ENCODE data around the gene TMEM198. TPM values are rescaled to one million over a fixed set of nuclear protein-coding genes. Genes with fewer than 3 reads are reported as not detected.

The TMEM198 gene
- total RNA-seq, 1 donor from 2014 or later, result 2.5 TPM

DNA sequence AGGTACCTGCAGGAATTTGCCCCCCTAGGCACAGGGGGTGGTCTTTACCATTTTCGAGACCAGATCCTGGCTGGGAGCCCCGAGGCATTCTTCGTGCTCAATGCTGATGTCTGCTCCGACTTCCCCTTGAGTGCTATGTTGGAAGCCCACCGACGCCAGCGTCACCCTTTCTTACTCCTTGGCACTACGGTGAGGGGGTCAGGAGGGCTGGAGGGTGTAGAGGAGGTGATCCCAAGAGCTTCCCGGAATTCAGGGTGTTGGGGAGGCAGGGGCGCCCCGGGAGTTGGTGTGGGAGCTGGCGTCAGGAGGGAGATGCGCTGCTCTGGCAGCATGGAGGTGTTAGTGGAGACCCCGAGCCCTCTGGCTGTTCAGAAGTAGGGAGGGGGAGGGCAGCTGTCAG lies 42.0 kb upstream of the TMEM198 start:
- Histone ChIP-seq H3K4me1 (peaks cover 32% of the 10 kb centered on the region), H3K27ac (replicated peaks) (no peak overlapping the region), H3K4me3 (no peak overlapping the region), H3K36me3 (peaks cover 54% of the 10 kb centered on the region), H3K27me3 (ENCODE audit: low read depth) (peaks cover 4% of the 10 kb centered on the region), H3K9me3 (replicated peaks) (no peaks in the 10 kb centered on the region)
- DNase-seq, result no peak
- intact Hi-C loops (cut with micrococcal nuclease), result no loop called here
- TF ChIP-seq, protein P1, sequence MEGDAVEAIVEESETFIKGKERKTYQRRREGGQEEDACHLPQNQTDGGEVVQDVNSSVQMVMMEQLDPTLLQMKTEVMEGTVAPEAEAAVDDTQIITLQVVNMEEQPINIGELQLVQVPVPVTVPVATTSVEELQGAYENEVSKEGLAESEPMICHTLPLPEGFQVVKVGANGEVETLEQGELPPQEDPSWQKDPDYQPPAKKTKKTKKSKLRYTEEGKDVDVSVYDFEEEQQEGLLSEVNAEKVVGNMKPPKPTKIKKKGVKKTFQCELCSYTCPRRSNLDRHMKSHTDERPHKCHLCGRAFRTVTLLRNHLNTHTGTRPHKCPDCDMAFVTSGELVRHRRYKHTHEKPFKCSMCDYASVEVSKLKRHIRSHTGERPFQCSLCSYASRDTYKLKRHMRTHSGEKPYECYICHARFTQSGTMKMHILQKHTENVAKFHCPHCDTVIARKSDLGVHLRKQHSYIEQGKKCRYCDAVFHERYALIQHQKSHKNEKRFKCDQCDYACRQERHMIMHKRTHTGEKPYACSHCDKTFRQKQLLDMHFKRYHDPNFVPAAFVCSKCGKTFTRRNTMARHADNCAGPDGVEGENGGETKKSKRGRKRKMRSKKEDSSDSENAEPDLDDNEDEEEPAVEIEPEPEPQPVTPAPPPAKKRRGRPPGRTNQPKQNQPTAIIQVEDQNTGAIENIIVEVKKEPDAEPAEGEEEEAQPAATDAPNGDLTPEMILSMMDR (IDR thresholded peaks at IDR 0.05; ENCODE audit: borderline replicate concordance), result no peak

DNA sequence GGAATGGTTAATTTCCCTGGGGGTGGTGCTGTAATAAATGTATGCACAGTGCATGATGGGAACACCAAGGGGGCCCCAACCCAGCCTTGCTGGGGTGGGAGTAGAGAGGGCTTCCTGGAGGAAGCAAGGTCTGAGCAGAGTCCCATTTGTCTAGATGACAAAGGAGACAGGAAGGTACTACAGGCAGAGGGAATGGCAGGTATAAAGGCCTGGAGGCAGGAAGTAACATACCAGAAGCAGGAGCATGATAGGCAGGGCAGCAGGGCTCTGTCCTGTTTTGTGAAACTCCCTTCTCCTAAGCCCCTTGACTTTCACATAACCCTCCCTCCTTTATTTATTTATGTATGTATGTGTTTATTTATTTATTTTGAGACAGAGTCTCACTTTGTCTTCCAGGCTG lies 41.2 kb upstream of the TMEM198 start:
- H3K27me3 ChIP-seq (ENCODE audit: low read depth), result no peaks in the 10 kb centered on the region
- intact Hi-C loops (cut with micrococcal nuclease), result no loop called here
- no peak for DNase-seq
- TF ChIP-seq, protein P1 (IDR thresholded peaks at IDR 0.05; ENCODE audit: borderline replicate concordance), result no peak
- peaks cover 32% of the 10 kb centered on the region for H3K4me1 ChIP-seq
- H3K36me3 ChIP-seq, result peaks cover 54% of the 10 kb centered on the region
- no peaks in the 10 kb centered on the region for H3K9me3 ChIP-seq (replicated peaks)
- no peak overlapping the region for H3K4me3 ChIP-seq
- no peak overlapping the region for H3K27ac ChIP-seq (replicated peaks)

DNA sequence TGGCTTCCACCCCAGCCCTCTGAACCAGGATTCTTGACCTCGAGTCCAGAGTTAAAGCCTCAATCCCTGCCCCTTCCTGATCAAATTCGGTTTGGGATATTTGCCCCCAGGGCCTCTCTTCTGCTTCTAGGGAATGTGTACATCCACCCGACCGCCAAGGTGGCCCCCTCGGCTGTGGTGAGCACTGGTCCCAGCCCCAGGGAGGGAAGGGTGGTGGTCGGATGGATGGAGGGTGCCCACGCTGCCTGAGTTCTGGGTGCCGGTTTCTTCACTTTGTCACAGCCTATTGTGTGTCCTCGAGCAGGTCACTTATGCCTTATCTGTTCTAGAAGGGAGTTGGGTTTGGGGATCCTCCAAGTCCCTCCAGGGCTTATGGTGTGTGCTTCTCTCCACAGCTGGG lies 38.2 kb upstream of the TMEM198 start:
- DNase-seq, result no peak
- Histone ChIP-seq H3K4me1 (peaks cover 38% of the 10 kb centered on the region), H3K27me3 (ENCODE audit: low read depth) (peaks cover 15% of the 10 kb centered on the region), H3K27ac (replicated peaks) (no peak overlapping the region), H3K9me3 (replicated peaks) (no peaks in the 10 kb centered on the region), H3K4me3 (no peak overlapping the region), H3K36me3 (peaks cover 54% of the 10 kb centered on the region)
- intact Hi-C loops (cut with micrococcal nuclease), result no loop called here
- TF ChIP-seq, protein P1 (IDR thresholded peaks at IDR 0.05; ENCODE audit: borderline replicate concordance), result no peak

DNA sequence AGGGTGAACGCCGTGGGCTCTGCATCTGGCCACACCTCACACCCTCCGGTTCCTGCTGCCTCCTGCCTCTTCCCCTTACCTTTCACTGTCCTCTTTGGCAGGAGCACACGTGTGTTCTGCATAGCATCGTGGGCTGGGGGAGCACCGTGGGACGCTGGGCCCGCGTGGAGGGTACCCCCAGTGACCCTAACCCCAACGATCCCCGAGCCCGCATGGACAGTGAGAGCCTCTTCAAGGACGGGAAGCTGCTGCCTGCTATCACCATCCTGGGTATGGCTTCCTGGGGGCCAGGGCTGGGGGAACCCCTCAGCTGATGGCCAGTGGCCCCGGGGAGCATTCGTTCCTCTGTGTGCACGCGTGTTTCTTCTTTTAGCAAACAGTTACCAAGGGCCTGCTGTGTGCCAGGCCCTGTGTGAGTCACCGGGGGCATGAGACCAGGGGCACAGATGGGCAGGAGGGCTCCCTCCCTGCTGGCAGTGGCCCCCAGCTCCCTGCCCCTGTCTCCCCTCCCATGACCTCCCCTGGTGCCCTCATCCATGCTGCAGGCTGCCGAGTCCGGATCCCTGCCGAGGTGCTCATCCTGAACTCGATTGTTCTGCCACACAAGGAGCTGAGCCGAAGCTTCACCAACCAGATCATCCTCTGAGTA lies 37.6 kb upstream of the TMEM198 start:
- Histone ChIP-seq H3K9me3 (replicated peaks) (no peaks in the 10 kb centered on the region), H3K4me1 (peaks cover 38% of the 10 kb centered on the region), H3K27ac (replicated peaks) (no peak overlapping the region), H3K27me3 (ENCODE audit: low read depth) (peaks cover 22% of the 10 kb centered on the region), H3K36me3 (peaks cover 54% of the 10 kb centered on the region), H3K4me3 (no peak overlapping the region)
- intact Hi-C loops (cut with micrococcal nuclease), result no loop called here
- TF ChIP-seq, protein P1 (IDR thresholded peaks at IDR 0.05; ENCODE audit: borderline replicate concordance), result no peak
- no peak for DNase-seq

DNA sequence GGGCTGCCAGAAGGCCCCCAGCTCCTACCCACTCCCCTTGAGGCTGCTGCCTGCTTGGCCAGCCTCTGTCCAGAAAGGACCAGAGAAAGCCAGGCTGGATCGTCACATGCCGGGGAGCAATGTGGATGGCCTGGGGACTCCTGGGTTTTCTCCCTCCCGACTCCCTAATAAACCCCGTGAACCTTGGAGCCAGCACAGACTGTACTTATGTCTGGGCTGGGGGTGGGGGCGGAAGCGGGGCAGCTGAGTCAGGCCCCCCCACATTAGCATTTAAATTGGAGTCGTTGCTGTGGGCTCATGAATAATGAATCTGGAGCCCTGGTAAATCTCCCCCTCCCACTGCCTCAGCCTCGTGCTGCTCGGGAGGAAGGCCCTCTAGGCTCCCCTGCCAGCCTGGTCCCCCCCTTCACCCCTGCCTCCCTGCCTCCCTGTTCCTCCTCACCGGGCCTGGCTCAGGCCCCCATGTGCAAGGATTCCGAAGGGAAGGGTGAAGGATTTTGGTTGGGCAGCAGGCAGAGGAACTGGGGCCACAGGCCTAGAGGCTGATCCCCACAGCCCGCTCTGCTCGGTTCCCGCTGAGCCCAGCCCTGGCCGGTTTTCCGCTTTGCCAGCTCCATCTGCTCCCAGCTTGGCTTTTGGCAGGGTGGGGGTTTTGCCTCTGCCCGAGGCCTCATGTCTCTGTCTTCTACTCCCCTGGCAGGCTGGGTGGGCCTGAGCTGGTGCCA lies 36.9 kb upstream of the TMEM198 start:
- TF ChIP-seq, protein P1 (IDR thresholded peaks at IDR 0.05; ENCODE audit: borderline replicate concordance), result no peak
- no peaks in the 10 kb centered on the region for H3K9me3 ChIP-seq (replicated peaks)
- H3K4me3 ChIP-seq, result no peak overlapping the region
- intact Hi-C loops (cut with micrococcal nuclease), result no loop called here
- H3K27me3 ChIP-seq (ENCODE audit: low read depth), result peaks cover 28% of the 10 kb centered on the region
- H3K4me1 ChIP-seq, result peaks cover 38% of the 10 kb centered on the region
- H3K36me3 ChIP-seq, result peaks cover 47% of the 10 kb centered on the region
- DNase-seq, result no peak
- no peak overlapping the region for H3K27ac ChIP-seq (replicated peaks)
